ENCODE results near the gene GNAZ.

DNA sequence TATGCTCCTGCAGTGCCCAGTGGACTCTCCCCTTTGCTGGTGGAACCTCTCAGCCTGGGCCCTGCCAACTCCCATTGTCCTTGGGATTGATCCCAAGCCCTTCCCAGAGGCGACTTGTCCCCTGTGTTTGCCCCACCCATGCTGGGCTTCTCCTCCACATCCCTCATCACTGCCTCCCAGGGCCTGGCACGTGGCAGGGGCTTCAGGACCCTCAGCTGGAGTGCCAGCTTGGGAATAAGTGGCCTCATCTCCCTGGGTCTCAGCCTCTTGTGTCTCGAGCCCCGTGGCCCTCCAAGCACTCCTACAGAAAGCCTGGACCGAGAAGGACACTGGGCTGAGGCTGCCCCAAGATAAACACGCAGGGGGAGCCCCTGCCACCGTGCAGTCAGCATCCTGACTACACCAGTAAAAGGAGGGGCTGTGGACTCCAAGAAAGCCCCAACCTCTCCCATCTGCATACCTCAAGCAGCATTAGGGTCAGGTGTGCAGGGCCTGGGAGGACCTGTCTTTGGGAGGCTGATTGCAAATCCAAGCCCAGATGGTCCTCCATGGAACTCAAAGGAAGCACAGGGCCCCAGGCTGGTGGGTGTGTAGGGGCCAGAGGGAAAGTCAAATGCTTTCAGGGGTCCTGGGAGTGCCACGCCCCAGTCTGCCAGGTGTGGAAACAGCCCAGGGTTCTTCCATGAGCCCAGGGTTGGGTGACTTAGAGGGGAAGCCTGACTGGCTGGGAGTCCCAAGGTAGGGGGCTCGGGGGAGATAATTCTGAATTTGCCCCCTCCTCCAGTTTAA is 9.5 kb upstream of the GNAZ start:
- TF ChIP-seq, protein P1, sequence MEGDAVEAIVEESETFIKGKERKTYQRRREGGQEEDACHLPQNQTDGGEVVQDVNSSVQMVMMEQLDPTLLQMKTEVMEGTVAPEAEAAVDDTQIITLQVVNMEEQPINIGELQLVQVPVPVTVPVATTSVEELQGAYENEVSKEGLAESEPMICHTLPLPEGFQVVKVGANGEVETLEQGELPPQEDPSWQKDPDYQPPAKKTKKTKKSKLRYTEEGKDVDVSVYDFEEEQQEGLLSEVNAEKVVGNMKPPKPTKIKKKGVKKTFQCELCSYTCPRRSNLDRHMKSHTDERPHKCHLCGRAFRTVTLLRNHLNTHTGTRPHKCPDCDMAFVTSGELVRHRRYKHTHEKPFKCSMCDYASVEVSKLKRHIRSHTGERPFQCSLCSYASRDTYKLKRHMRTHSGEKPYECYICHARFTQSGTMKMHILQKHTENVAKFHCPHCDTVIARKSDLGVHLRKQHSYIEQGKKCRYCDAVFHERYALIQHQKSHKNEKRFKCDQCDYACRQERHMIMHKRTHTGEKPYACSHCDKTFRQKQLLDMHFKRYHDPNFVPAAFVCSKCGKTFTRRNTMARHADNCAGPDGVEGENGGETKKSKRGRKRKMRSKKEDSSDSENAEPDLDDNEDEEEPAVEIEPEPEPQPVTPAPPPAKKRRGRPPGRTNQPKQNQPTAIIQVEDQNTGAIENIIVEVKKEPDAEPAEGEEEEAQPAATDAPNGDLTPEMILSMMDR (IDR thresholded peaks at IDR 0.05), result no peak
- no peak for TF ChIP-seq POLR2A (IDR thresholded peaks at IDR 0.05)
